Osteocyte (in vitro differentiated cells): ENCODE results near the gene KCTD19. TPM values are rescaled to one million over a fixed set of nuclear protein-coding genes. Genes with fewer than 3 reads are reported as not detected.

Experiments
- DNase-seq: peaks from one replicate; pipeline ENCODE4 v3.0.0; 2021; ENCODE audit warnings: mixed read lengths; ENCODE audit not compliant: unreplicated experiment; ENCODE audit errors: extremely low spot score
- H3K27ac Mint-ChIP-seq: one replicate; pipeline ENCODE4 v1.8.0; 2021; ENCODE audit warnings: mild to moderate bottlenecking, mixed read lengths; ENCODE audit not compliant: unreplicated experiment
- H3K27me3 Mint-ChIP-seq: one replicate; pipeline ENCODE4 v1.8.0; 2021; ENCODE audit warnings: mixed read lengths; ENCODE audit not compliant: unreplicated experiment
- H3K36me3 Mint-ChIP-seq: one replicate; pipeline ENCODE4 v1.8.0; 2021; ENCODE audit warnings: mixed read lengths; ENCODE audit not compliant: unreplicated experiment
- H3K4me1 Mint-ChIP-seq: one replicate; pipeline ENCODE4 v1.8.0; 2021; ENCODE audit warnings: mixed read lengths; ENCODE audit not compliant: unreplicated experiment
- H3K4me3 Mint-ChIP-seq: one replicate; pipeline ENCODE4 v1.8.0; 2021; ENCODE audit warnings: mild to moderate bottlenecking, moderate library complexity, mixed read lengths; ENCODE audit not compliant: unreplicated experiment
- H3K9me3 Mint-ChIP-seq: one replicate; pipeline ENCODE4 v1.8.0; 2021; ENCODE audit warnings: mixed read lengths; ENCODE audit not compliant: unreplicated experiment
- total RNA-seq: library from RNA; stranded (reverse); gene quantifications from 2 replicates; pipeline ENCODE4 v1.2.1, GENCODE V29; 2021
- TF ChIP-seq, protein P1 (sequence below): fragments of 200-600 bp; sonication (generic); IDR thresholded peaks from 2 replicates; pipeline ENCODE4 v1.5.0; 2021; ENCODE audit warnings: antibody characterized with exemption, mild to moderate bottlenecking, moderate library complexity

Gene KCTD19
- total RNA-seq, 1 donor from 2014 or later, result not detected

DNA sequence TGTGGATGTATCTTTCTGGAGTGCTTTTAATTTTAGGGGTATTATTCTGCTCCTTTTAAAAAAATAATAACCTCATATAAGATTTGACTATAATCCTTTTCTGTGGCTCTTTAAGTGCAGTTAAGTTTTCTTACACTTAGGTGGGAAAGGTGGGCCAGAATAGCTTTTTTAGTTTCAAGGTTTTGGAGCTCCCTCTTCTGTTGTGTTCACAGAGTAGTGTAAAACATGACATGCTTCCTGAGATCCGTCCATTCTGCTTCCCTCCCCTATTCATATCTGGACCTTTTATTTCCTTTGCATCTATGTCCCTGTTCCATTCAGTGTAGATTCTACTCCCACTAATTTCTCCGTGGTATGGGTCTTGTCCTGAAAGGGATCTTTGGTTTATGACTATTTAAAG, 12.9 kb upstream of the KCTD19 start:
- Mint-ChIP-seq H3K9me3 (no peaks in the 10 kb centered on the region), H3K36me3 (no peaks in the 10 kb centered on the region), H3K4me1 (no peaks in the 10 kb centered on the region), H3K27ac (no peak overlapping the region), H3K4me3 (no peak overlapping the region), H3K27me3 (peaks cover 16% of the 10 kb centered on the region)
- DNase-seq, result no peak
- TF ChIP-seq, protein P1, sequence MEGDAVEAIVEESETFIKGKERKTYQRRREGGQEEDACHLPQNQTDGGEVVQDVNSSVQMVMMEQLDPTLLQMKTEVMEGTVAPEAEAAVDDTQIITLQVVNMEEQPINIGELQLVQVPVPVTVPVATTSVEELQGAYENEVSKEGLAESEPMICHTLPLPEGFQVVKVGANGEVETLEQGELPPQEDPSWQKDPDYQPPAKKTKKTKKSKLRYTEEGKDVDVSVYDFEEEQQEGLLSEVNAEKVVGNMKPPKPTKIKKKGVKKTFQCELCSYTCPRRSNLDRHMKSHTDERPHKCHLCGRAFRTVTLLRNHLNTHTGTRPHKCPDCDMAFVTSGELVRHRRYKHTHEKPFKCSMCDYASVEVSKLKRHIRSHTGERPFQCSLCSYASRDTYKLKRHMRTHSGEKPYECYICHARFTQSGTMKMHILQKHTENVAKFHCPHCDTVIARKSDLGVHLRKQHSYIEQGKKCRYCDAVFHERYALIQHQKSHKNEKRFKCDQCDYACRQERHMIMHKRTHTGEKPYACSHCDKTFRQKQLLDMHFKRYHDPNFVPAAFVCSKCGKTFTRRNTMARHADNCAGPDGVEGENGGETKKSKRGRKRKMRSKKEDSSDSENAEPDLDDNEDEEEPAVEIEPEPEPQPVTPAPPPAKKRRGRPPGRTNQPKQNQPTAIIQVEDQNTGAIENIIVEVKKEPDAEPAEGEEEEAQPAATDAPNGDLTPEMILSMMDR, result peak; percentile 56

GRCh38 chr16:67336648-67337047, 10.1 kb upstream of the KCTD19 start:
- H3K27me3 Mint-ChIP-seq, result peaks cover 5% of the 10 kb centered on the region
- no peaks in the 10 kb centered on the region for H3K9me3 Mint-ChIP-seq
- H3K27ac Mint-ChIP-seq, result no peak overlapping the region

DNA sequence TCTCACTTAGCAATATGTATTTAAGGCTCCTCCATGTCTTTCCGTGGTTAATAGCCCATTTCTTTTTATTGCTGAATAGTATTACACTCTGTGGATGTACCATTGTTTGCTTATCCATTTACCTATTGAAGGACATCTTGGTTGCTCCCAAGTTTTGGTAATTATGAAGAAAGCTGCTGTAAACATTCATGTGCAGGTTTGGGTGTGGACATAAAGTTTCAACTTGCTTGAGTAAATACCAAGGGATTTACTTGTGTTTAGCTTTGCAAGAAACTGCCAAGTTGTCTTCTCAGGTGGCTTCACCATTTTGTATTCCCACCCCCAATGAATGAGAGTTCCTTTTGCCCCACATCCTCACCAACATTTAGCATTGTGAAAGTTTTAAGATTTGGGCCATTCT, 9.6 kb upstream of the KCTD19 start:
- TF ChIP-seq, protein P1, result no peak
- no peaks in the 10 kb centered on the region for H3K36me3 Mint-ChIP-seq
- H3K27me3 Mint-ChIP-seq, result peaks cover 2% of the 10 kb centered on the region
- no peaks in the 10 kb centered on the region for H3K4me1 Mint-ChIP-seq
- H3K4me3 Mint-ChIP-seq, result no peak overlapping the region
- no peak for DNase-seq
- H3K9me3 Mint-ChIP-seq, result no peaks in the 10 kb centered on the region
- H3K27ac Mint-ChIP-seq, result no peak overlapping the region

More at GRCh38 chr16:67336648-67337047, 10.1 kb upstream of the KCTD19 start:
- H3K4me1 Mint-ChIP-seq, result no peaks in the 10 kb centered on the region
- no peak overlapping the region for H3K4me3 Mint-ChIP-seq
- DNase-seq, result no peak
- H3K36me3 Mint-ChIP-seq, result no peaks in the 10 kb centered on the region
- TF ChIP-seq, protein P1, result no peak

DNA sequence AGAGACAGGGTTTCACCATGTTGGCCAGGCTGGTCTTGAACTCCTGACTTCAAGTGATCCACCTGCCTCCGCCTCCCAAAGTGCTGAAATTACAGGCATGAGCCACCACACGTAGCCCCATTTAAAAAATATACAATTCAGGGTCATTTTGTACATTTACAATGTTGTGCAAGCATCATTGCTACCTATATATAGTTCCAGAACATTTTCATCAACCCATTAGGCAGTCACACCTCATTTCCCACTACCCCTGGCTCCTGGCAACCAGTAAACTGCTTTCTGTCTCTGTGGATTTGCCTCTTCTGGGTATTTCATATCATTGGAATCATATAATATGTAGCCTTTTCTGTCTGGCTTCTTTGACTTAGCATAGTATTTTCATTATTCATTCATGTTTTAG, 6.8 kb upstream of the KCTD19 start:
- no peaks in the 10 kb centered on the region for H3K9me3 Mint-ChIP-seq
- H3K36me3 Mint-ChIP-seq, result no peaks in the 10 kb centered on the region
- H3K27ac Mint-ChIP-seq, result no peak overlapping the region
- H3K27me3 Mint-ChIP-seq, result peaks cover 5% of the 10 kb centered on the region
- no peak overlapping the region for H3K4me3 Mint-ChIP-seq
- H3K4me1 Mint-ChIP-seq, result no peaks in the 10 kb centered on the region
- DNase-seq, result no peak
- TF ChIP-seq, protein P1, result no peak

DNA sequence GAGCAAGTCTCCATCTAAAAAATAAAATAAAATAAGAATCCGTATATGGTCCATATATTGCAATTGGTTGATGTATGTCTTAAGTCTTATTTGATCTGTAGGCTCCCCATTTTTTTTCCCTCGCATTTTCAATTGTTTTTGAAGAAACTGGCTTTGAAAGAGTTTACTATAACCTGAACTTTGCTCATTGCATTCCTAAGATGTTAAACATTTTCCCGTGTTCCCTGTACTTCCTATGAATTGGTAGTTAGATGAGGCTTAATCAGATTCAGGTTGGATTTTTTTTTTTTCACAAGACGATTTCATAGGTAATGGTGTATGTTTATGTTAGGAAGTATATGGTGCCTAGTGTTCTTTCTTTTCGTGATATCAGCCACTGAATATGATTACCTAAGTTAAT, 3.4 kb upstream of the KCTD19 start:
- DNase-seq, result no peak
- TF ChIP-seq, protein P1, result no peak
- no peaks in the 10 kb centered on the region for H3K9me3 Mint-ChIP-seq
- no peak overlapping the region for H3K27ac Mint-ChIP-seq
- peaks cover 7% of the 10 kb centered on the region for H3K27me3 Mint-ChIP-seq
- peaks cover 13% of the 10 kb centered on the region for H3K4me1 Mint-ChIP-seq
- H3K4me3 Mint-ChIP-seq, result no peak overlapping the region
- H3K36me3 Mint-ChIP-seq, result no peaks in the 10 kb centered on the region
